Uterus (tissue), 4 donors: Measurements from ENCODE around the gene IL32. TPM values are rescaled to one million over a fixed set of nuclear protein-coding genes. Genes with fewer than 3 reads are reported as not detected.
A peak's percentile ranks its signal among the peaks of the same experiment; 100 is the strongest.

Experiments used
- DNase-seq, 2 donors: peaks; one replicate each; pipeline ENCODE4 v3.0.0-alpha.2; 2019 to 2020
- H3K27ac ChIP-seq, 2 donors: fragments of 200-600 bp; sonication (generic); 1 replicate in 1 of 2; 2 replicates in 1 of 2; pipeline ENCODE4 v1.5.1; 2016 to 2018
- H3K27me3 ChIP-seq, 2 donors: fragments of 200-600 bp; sonication (generic); one replicate each; pipeline ENCODE4 v1.5.1; 2018 to 2019; ENCODE audit warnings: control low read depth in 1 of 2
- H3K36me3 ChIP-seq, 2 donors: fragments of 200-600 bp; sonication (generic); one replicate each; pipeline ENCODE4 v1.5.1; 2019; ENCODE audit warnings: control low read depth in 1 of 2
- H3K4me1 ChIP-seq, 2 donors: fragments of 200-600 bp; sonication (generic); one replicate each; pipeline ENCODE4 v1.5.1; 2018 to 2019; ENCODE audit warnings: control low read depth in 1 of 2
- H3K4me3 ChIP-seq, 2 donors: fragments of 200-600 bp; sonication (generic); 1 replicate in 1 of 2; 2 replicates in 1 of 2; pipeline ENCODE4 v1.5.1; 2018 to 2019; ENCODE audit warnings: mild to moderate bottlenecking in 1 of 2
- H3K9me3 ChIP-seq, 2 donors: fragments of 200-600 bp; sonication (generic); one replicate each; pipeline ENCODE4 v1.5.1; 2019; ENCODE audit warnings: control low read depth in 1 of 2
- CTCF ChIP-seq, 4 experiments: fragments of 200-600 bp in 2 of 4; fragments of 450-650 bp in 2 of 4; sonication (generic) in 2 of 4; IDR thresholded peaks; one replicate each; pipeline ENCODE4 v1.5.1; 2016 to 2019; ENCODE audit warnings: antibody characterized with exemption in 4 of 4, mild to moderate bottlenecking in 2 of 4, moderate library complexity in 1 of 4
- POLR2A ChIP-seq, 2 donors: fragments of 450-650 bp; IDR thresholded peaks; one replicate each; pipeline ENCODE4 v1.6.1; 2016; ENCODE audit warnings: antibody characterized with exemption in 2 of 2, mild to moderate bottlenecking in 1 of 2, moderate library complexity in 1 of 2
- intact Hi-C: fragments of 100-400 bp; cut with DNase I; formaldehyde crosslinking; loops from one replicate; pipeline ENCODE4 v1.15.1; 2023; ENCODE audit warnings: low total_unique reads
- total RNA-seq, 4 donors: library from RNA; depleted of rRNA in 3 of 4; stranded (reverse); fragments of >200 nt in 3 of 4; gene quantifications; one replicate each; pipeline versions ENCODE4 v1.1.0 to v1.2.4, GENCODE V29; 2014 to 2023
- donor health status: DM: yes; HTN: yes; CAD: no.

Gene IL32
- total RNA-seq, 4 donors from 2014 or later, result 7.5 to 37.1 (median 20.9) TPM

- intact Hi-C loops, result no loop called here
- Histone ChIP-seq H3K4me3 (no peak overlapping the region), H3K36me3 (no peaks in the 10 kb centered on the region), H3K9me3 (no peaks in the 10 kb centered on the region), H3K4me1 (no peaks in the 10 kb centered on the region), H3K27ac (no peak overlapping the region), H3K27me3 (peaks cover 0 to 6% of the 10 kb centered on the region in 2 donors)
- no peak for DNase-seq
- TF ChIP-seq POLR2A (IDR thresholded peaks at IDR 0.05) (no peak), CTCF (IDR thresholded peaks at IDR 0.05) (no peak)
Measured at GRCh38 chr16:3094289-3095027, 29.0 kb downstream of the IL32 start.

- H3K27me3 ChIP-seq, result peaks cover 0 to 6% of the 10 kb centered on the region in 2 donors
- H3K9me3 ChIP-seq, result no peaks in the 10 kb centered on the region
- H3K4me3 ChIP-seq, result no peak overlapping the region
- H3K27ac ChIP-seq, result no peak overlapping the region
- no peaks in the 10 kb centered on the region for H3K4me1 ChIP-seq
- intact Hi-C loops, result no loop called here
- TF ChIP-seq CTCF (IDR thresholded peaks at IDR 0.05) (peak in 1 of 4 experiments; percentile 9), POLR2A (IDR thresholded peaks at IDR 0.05) (no peak)
- no peaks in the 10 kb centered on the region for H3K36me3 ChIP-seq
- no peak for DNase-seq
Measured at GRCh38 chr16:3095869-3096268, 30.4 kb downstream of the IL32 start.

- Histone ChIP-seq H3K27ac (no peak overlapping the region), H3K36me3 (no peaks in the 10 kb centered on the region), H3K27me3 (peaks cover 0 to 6% of the 10 kb centered on the region in 2 donors), H3K4me3 (no peak overlapping the region), H3K9me3 (no peaks in the 10 kb centered on the region), H3K4me1 (no peaks in the 10 kb centered on the region)
- intact Hi-C loops, result no loop called here
- no peak for DNase-seq
- TF ChIP-seq CTCF (IDR thresholded peaks at IDR 0.05) (no peak), POLR2A (IDR thresholded peaks at IDR 0.05) (no peak)
Measured at GRCh38 chr16:3096362-3096761, 30.9 kb downstream of the IL32 start.

- DNase-seq, result no peak
- Histone ChIP-seq H3K4me1 (no peaks in the 10 kb centered on the region), H3K9me3 (no peaks in the 10 kb centered on the region), H3K27ac (no peak overlapping the region), H3K4me3 (no peak overlapping the region), H3K27me3 (peaks cover 0 to 6% of the 10 kb centered on the region in 2 donors), H3K36me3 (no peaks in the 10 kb centered on the region)
- intact Hi-C loops, result no loop called here
- no peak for TF ChIP-seq POLR2A (IDR thresholded peaks at IDR 0.05)
- TF ChIP-seq CTCF (IDR thresholded peaks at IDR 0.05), result no peak
Measured at GRCh38 chr16:3097266-3097665, 31.8 kb downstream of the IL32 start.

- Histone ChIP-seq H3K4me3 (no peak within 1 kb of the TSS), H3K36me3 (no peaks in the 10 kb centered on the region), H3K4me1 (no peaks in the 10 kb centered on the region), H3K27me3 (no peaks in the 10 kb centered on the region), H3K9me3 (no peaks in the 10 kb centered on the region), H3K27ac (no peak within 1 kb of the TSS)
- DNase-seq, result no peak
- TF ChIP-seq CTCF (IDR thresholded peaks at IDR 0.05) (no peak), POLR2A (IDR thresholded peaks at IDR 0.05) (no peak)
- intact Hi-C loops, result no loop called here
Measured at GRCh38 chr16:3098459-3099394, 33.3 kb downstream of the IL32 start, which contains the start of gene ZSCAN10. Gene ZSCAN10 (minus strand): TSS chr16:3099294. CDS start chr16:3092937, 6,357 bp downstream.
